GM19328 (cell line): ENCODE data around the gene APCDD1L.
"Not testable (repeated sequence)": the region's sequence is repeated elsewhere in the genome, so short reads cannot be mapped to it uniquely, and the experiment has no call there.

Source experiments
- ATAC-seq: cut with Tn5 transposase; IDR thresholded peaks from one replicate; pipeline ENCODE4 v1.9.1; 2021; ENCODE audit warnings: mild to moderate bottlenecking, moderate library complexity; ENCODE audit not compliant: unreplicated experiment

The APCDD1L gene

DNA sequence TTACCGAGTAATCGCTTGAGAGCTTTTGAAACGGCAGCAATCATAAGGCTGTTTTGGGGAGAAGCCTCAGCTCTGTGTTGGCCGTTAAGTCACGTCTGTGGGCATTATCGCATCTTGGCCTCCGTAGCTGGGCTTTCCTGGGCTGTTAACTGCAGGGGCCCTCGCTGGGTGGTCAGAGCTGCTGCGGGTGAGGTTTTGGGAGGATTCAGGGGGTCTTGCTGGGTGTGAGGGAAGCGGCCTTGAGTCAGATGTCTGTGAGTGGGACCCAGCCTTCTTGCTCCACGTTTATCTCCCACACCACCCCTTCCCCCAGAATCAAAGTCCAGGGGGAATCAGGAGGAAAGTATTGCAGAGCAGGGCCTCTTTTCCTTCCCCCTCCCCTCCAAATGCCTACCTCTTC is 3.2 kb upstream of the APCDD1L start:
- no peak for ATAC-seq

DNA sequence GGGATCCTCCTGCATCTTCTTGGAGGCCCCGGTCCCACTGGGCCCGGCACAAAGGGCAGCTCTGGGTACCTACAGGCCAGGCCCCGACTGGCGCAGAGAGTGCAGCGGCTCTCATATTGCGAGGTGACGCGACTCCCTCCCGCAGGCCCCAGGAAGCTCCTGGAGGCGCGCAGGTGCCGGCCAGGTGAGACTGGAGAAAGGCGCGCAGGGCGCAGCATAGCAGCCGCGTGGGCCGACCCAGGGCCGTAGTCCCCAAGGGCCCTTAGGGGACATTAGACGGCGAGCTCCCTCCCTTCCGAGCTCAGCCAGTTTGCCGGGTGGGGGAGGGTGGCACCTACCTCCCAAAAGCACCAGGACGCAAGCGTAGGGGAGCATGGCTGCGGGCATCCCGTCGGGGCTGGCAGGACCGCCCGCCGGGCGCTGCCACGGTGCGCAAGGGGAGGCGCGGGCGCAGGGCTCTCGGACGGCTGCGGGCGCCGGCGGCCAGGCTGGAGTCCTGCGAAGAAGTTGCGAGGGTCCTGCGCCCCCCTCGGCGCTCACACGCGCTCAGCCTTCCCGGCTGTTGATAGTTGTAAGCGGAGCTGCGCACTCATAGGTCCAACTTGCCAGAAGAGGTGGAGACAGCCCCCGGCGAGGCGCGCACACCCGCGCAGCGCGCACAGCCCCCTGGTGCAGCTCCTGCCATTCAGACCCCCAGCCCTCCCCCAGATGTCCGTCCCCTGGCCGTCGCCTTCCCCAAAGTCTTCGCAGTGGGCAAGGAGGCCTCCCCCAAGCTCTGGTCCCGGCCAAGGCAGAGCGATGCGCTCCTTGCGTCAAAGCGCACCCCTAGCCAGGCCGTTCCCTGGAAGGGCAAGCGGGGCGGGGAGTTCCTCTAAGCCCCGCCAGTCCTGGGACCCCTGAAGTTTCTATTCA is 622 bp downstream of the APCDD1L start:
- ATAC-seq, result no peak

DNA sequence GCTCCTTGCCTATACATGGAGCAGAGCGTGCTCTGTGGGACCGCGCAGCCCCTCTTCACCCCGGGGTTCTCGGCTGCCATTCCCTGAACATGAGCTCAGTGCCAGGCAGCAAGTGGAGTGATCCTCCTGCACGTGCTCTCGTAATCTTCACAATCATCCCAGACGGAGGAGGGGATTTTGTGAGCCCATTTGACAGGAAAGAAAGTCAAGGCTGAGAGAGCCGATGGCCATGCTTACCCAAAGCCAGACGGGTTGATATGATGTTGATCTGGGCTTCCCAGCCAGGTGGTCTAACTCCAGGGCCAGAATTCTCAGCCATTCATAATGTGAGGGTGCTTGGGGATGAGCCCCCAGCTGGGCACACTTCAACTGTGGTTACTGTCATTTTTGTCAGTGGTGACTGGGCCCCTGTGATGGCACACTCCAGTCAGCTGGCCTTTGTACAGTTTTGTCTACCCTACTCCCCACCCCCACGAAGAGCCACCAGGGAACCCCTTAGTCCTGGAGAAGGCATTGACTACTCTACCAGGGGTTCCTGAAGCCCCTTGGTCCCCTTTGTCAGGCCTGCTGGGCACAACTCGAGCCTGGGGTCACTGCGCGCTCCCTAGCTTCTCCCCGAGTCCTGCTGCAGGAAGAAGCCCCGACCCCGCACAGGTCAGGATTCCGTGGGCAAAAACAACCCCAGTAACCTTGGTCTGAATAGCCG is 1.5 kb downstream of the APCDD1L start:
- no peak for ATAC-seq

DNA sequence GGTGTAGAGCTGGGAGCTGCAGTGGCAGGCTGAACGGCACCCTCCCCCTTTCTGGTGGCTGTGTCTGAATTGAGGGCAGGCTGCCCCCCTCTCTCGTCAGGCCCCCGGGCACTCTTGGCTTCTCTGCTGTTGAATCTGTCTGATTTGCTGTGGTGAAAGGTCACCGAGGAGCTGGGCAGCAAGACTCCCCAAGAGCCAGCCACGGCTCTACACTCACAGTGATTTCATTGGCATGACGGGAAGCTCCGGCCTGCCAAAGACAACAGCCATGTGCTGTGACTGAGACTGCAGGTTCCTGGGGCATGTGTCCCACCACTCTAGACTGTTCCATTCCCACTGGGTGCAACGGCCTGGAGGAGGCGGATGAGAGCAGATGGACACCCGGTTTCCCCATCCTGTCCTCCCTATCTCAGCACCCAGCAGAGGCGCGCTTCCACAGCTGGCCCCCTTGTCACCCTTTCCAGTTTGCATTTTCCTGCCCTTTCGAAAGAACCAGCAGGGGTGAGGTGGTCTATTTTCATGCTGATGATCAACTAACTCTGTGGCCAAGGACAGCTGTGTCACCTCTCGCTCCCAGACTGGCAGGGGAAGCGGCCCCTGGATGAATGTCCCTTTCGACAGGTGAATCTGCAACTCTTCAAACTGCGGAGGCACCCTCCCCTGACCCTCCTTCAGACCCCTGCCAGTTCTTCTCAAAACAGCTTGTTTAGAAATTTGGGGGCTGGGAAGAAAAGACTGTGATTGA is 2.2 kb downstream of the APCDD1L start:
- ATAC-seq, result no peak

DNA sequence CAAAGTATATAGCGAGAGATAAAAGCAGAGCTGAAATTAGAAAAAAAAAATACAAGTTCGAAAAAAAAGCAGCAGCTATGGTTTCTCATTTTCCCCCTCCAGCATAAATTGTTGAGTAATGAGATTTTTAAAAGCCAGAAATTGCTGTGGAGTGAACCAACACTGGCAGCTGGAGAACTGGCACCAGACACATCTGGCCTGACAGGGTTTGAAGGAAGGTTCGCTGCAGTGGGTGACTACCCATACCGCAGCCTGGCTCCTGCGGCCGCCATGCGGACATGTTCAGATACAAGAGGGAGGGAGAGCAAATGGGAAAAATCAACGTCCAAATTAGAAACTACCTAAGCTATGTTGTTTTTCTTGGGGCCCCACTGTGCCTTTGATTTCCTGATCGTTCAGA is 3.3 kb downstream of the APCDD1L start:
- ATAC-seq, result no peak

DNA sequence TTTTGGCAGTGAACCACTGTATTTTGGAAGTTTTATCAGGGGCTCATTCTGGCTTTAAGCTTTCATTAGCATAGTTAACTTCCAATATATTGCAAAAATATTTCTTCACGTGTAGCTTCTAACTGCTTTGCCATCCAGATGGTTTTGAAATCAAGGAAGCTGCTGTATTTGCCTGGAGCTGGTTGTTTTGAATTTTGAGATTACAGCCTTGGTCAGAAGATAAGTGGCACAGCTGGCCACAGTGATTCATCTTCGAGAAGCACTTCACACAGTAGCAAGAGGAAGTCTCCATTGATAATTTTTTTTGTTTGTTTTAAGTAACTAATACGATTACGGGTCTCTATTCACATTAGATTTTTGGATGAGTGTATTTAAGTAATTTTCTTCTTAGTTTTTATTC is 3.8 kb downstream of the APCDD1L start:
- ATAC-seq, result no peak

DNA sequence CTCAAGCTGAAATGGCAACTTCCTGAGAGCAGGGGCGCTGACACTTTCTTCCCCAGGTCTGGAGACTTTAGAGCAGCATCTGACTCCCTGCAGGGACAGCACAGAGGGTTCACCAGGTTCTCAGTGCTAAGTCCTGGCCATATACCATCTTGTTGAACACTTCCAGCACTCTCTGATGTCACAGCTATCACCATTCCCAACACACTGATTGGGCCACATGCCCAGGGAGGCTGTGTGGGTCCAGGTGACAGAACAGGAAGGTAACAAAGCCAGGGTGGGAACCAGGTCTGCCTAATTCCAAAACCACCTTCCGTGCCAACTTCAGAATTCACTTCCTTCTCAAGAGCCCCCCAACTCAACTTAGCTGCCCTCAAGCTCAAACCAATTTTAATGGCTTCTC is 4.3 kb downstream of the APCDD1L start:
- no peak for ATAC-seq

DNA sequence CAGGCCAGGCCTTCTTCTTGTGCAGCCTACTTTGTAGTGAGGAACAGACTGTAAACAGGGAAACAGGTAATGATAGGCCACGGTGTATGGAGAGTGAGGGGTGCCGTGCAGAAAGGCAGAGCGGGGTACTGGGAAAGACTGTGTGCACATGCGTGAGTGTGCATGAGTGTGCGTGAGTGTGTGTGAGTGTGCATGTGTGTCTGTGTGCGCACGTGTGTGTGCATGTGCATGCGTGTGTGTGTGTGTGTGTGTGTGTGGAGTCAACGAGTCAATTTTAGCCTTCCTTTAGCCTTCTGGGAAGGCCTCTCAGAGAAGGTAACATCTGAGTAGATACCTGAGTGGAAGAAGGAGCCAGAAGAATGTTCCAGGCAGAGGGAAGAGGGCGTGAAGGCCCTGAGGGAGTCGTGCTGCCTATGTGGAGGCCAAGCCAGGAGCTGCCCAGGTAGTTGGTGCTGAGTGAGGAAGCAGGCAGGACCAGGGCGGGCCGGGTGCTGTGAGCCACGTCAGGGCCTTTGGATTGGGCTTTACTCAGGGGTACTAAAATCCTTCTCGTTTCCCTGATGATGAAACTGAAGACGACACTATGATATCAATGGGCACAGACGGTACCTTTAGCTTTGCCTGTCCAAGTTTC is 6.3 kb downstream of the APCDD1L start:
- no peak for ATAC-seq

DNA sequence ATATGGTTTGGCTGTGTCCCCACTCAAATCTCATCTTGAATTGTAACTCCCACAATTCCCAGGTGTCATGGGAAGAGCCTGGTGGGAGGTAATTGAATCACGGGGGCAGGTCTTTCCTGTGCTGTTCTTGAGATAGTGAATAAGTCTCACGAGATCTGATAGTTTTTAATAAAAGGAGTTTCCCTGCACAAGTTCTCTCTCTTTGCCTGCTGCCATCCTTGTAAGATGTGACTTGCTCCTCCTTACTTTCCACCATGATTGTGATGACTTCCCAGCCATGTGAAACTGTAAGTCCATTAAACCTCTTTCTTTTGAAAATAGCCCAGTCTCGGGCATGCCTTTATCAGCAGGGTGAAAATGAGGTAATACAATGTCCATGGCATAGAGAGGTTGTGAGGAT is 8.2 kb downstream of the APCDD1L start:
- ATAC-seq, result not testable (repeated sequence)

DNA sequence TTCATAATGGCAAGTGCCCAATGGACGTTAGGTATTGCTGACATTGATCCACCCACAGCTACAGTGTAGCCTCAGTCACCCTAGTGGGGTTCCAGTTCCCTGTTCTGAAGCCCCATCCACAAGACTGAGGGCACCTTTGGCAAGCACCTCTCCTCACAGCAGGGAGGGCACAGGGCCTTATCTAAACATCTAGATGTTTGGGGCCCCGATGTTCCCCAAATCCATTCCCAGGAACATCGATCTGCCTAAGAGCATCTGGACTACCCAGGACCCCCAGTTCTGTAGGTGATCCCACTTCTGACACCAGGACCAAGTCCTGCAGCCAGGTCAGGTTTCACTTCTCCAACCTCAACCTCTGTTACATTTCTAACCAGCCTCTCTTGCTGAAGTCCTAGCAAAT is 10.6 kb downstream of the APCDD1L start:
- ATAC-seq, result no peak

DNA sequence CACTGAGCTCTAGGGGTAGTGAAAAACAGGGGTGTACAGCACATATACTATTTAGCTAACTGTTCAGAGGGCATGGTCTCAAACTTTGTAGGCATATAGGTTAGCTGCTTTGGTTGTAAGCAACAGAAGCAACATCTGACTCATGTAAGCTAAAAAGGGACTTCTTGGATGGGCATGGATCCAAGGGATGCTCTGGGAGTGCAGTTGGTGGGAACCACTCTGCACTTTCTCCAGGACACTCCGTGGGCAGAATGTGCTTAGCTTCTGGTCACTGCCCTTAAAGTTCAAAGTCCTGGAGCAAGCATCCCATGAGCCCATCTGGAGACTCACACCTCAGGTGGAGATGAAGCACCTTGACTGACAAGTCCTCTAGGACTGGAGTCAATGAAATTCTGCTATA is 11.5 kb downstream of the APCDD1L start:
- no peak for ATAC-seq

DNA sequence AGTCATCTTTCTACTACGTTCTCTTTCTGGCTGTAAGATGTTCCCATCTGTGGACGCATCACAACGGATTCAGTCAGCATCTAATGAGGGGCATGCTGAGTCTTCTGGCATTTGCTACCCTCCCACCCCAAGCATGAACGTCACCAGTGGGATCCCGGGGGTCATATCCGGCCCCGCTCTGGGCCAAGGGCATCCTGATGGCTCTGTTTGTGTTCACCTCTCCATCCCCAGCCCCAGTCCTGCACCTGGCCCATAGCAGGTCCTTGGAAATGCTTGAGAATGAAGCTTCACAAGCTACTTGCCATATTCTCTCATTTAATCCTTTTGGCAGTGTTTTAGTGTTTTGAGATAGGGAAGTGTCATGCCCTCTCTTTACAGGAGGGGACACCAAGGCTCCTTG is 14.9 kb downstream of the APCDD1L start:
- ATAC-seq, result no peak

DNA sequence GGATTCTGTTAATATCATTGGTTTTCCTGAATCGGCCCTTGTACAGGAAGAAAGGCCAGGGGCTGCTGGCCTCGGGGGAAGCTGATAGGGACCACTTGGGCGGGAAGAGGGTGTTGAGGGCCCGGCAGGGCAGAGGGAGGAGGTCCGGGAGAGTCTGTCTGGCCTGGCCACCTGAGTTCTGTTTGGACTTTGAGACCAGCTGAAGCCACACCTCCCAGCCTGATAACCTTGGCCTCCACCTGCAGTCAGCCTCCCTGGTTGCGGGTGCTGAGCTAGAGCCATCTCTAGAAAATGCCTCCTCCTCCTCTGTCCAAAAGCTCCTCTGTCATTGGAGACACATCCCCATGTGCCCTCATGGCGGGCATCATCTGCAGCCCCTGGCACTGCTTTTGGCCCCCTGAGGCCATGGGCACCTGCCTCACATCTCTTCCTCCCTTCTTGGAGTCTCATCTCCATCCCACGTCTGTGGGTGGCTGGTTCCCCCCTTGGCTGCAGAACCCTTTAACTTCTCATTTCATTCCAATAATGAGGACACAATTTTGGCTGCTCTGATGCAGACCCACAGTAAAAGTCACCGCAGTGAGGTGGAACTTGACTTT is 16.6 kb downstream of the APCDD1L start:
- ATAC-seq, result no peak

DNA sequence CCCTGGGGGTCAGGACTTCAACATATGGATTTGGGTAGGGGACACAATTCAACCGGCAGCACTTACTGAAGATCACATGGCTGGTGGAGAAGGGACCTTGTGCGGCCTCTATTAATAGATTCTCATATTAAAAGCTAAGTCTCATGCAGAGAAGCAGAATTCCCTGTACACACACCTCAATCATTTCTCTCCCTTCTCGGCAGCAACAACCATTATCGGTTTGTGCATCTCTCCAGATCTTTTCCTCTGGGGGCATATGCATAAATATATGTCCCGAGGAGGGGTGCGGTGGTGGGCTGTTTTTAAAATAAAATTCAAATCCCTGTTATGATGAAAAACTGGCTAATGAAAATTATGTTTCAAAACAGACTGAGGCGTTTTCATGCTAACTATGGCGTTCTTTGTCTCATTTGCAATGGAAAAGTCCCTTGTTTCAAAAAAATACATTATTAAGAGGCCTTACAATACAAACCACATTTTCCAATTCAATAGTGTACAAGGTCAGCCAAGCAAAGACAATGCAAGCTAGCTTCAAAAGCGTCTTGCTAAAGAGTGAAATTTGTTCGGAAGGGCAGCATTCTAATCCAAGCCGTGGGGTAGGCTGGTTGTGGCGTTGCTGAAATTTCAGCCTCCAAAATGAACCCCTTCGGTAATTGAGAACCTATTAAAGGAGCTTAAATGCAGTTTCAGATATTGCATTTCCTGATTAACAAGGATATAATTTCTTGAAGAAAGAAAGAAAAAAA is 17.3 kb downstream of the APCDD1L start:
- no peak for ATAC-seq

DNA sequence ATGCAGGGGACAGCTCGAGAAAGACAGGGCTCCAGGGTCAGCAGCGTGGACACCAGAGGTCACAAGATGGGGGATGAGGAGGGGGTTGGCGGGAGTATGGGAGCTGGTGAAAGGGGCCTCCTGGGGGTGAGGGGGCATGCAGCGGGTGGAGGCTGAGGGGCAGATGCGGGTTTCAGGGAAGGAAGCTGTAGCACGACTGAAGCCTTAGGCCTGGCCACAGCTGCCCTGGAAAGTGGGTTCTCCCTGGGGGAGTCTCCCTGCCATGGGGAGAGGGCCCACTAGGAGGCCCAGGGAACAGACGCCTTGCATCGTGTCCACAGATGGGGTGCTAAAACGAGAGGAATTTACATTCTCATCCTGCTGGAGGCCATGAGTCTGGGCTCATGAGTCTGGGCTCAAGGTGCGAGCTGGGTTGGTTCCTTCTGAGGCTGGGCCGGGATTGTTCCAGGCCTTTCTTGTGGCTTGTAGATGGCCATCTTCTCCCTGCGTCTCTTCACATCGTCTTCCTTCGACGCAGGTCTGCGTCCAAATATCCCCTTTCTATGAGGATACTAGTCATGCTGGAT is 18.0 kb downstream of the APCDD1L start:
- no peak for ATAC-seq

DNA sequence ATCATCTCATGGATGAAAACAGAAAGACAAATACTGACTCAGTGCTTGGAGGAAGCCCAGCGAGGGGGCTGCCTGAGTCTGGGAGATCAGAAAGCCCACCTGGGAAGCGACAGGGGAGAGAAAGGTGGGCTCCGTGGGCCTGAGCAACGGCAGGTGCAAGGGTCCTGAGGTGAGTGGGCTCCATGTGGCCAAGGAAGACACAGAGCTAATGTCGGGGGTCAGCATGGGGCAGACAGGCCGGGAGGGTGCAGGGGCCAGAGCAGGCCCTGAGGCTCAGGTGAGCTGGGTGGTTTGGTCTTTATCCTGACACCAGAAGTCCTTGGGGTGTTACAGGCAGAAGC is 18.8 kb downstream of the APCDD1L start:
- no peak for ATAC-seq

DNA sequence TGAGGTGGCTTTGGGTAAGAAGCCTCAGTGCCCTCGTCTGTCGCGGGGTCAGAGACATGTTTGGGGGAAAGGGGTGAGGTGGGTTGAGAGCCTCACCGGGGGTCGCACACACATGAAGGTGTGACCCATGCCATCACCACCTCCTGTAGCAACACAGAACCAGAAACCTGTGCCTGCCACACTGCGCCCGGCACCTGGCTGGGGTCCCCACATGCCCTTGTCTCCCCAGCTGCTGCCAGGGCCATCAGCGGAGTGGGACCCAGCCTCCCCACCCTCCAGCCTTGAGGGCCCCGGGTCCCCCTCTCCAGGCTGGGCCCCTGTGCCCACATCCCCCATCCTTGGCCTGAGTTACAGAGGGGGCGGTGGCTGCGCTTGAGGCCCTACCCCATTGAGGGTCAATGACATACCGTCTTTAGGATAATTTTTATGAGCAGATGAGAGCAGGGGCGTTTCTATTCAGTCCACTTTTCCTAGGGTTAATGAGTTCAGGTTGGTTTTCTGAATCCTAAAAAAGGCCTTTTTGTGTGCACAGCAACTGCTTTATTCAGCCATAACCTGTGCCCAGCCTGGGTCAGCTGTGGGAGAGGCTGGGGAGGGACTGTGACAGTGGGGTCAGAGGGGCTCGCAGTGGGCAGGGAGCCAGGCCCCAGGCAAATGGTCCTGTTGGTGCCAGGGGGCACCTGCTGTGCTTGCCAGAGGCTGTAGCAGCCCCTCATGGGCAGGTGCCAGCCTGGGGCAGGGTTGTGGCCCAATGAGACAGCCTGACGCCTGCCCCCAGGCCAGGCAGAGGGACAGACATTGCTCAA is 19.4 kb downstream of the APCDD1L start:
- ATAC-seq, result no peak

DNA sequence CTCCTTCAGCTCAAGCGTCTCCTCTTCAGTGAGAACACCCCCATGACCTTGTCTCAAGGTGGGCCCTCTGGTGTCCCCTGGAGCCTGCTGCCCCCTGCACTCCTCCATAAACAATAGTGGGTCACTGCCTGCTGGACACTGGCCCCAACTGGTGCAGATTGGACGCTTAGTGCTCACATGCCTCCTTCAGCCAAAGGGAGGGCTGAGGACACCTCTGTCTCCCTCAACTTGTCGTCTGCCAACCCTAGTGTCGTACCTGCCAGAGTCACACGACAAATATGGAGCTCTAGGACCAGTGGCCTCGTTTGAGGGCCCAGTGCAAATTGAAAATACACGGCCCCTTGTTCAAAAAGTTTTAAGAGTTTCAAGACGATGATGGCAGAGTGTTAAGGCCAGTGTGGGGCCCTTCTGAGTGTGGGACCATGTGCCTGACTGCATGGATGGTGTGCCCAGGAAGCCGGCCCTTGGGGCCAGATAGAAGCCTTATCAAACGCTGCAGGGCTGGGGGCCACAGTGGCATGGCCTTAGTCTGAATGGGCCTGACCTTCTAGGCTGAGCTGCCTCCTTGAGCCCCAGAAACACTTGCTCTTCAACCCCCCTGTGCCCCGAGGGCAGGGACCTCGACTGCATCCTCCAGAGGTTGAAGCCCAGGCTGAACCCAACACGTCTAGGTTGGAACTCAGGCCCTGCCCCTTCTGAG is 20.1 kb downstream of the APCDD1L start:
- no peak for ATAC-seq
